AG04449 (cell line): ENCODE results near the gene DUS1L.

Source experiments
- CTCF ChIA-PET: fragments of 350-600 bp; formaldehyde crosslinking; extraction: SDS; loops from one replicate; lab custom pipeline; 2021; ENCODE audit warnings: antibody characterized with exemption; lab: Yijun Ruan, JAX
- POLR2A ChIA-PET: fragments of 400-600, 350-600 bp; formaldehyde crosslinking; extraction: SDS; loops from one replicate; lab custom pipeline; 2020; ENCODE audit warnings: antibody characterized with exemption, inconsistent platforms; lab: Yijun Ruan, JAX
- DNase-seq: peaks from one replicate; pipeline ENCODE4 v3.0.0-alpha.2; 2010; ENCODE audit warnings: low read depth, low spot score
- H3K4me3 ChIP-seq: 2 replicates; pipeline ENCODE4 v1.5.1; 2011; ENCODE audit warnings: low read depth, mild to moderate bottlenecking, control low read depth, low read length
- CTCF ChIP-seq: IDR thresholded peaks from one replicate; pipeline ENCODE4 v1.5.1; 2011; ENCODE audit warnings: mild to moderate bottlenecking, moderate library complexity, low read length, control low read depth, inconsistent platforms; ENCODE audit not compliant: insufficient read depth; ENCODE audit errors: missing control alignments

Gene DUS1L

GRCh38 chr17:82073446-82073845, 7.8 kb upstream of the DUS1L start:
- ChIA-PET CTCF (interaction anchor here (1.3 kb wide), 1 partner anchor 43 kb away, joined by 3 read pairs; no protein-coding TSS in a partner anchor), POLR2A (interaction anchor here (1.4 kb wide), 1 partner anchor 12 kb away, joined by 3 read pairs; no protein-coding TSS in a partner anchor)
- H3K4me3 ChIP-seq = no peak overlapping the region
- TF ChIP-seq CTCF = no peak
- DNase-seq = no peak

GRCh38 chr17:82072827-82073226, 7.2 kb upstream of the DUS1L start:
- ChIA-PET CTCF (interaction anchor here (1.3 kb wide), 1 partner anchor 43 kb away, joined by 3 read pairs; no protein-coding TSS in a partner anchor), POLR2A (interaction anchor here (0.7 to 1.4 kb wide), 2 partner anchors 12 to 13 kb away, joined by 3 read pairs; no protein-coding TSS in a partner anchor)
- DNase-seq = no peak
- H3K4me3 ChIP-seq = no peak overlapping the region
- no peak for TF ChIP-seq CTCF

GRCh38 chr17:82070611-82071010, 5.0 kb upstream of the DUS1L start:
- POLR2A ChIA-PET = interaction anchor here (0.7 to 1.1 kb wide), 2 partner anchors 16 to 28 kb away, joined by 3 read pairs; partner anchors contain the start of gene FASN
- TF ChIP-seq CTCF = no peak
- CTCF ChIA-PET = interaction anchor here (0.7 to 1.0 kb wide), 2 partner anchors 39 to 130 kb away, joined by 3 read pairs; no protein-coding TSS in a partner anchor
- no peak for DNase-seq
- no peak overlapping the region for H3K4me3 ChIP-seq

GRCh38 chr17:82065193-82065637, 389 bp downstream of the DUS1L start:
- TF ChIP-seq CTCF = no peak
- peak overlapping the region; percentile 73 for H3K4me3 ChIP-seq
- ChIA-PET CTCF (interaction anchor here (1.1 to 3.9 kb wide), 3 partner anchors 11 to 106 kb away, joined by 4 to 12 read pairs (median 7); partner anchors contain the start of gene RAC3), POLR2A (interaction anchor here (0.7 to 1.1 kb wide), 2 partner anchors 14 to 28 kb away, joined by 3 to 5 read pairs; partner anchors contain the start of gene DCXR)
- no peak for DNase-seq

GRCh38 chr17:82064433-82065192, 991 bp downstream of the DUS1L start:
- peak overlapping the region; percentile 73 for H3K4me3 ChIP-seq
- DNase-seq = no peak
- ChIA-PET POLR2A (interaction anchor here (0.7 to 1.2 kb wide), 3 partner anchors 11 to 27 kb away, joined by 3 to 5 read pairs (median 4); partner anchors contain the start of gene DCXR), CTCF (interaction anchor here (1.1 to 3.9 kb wide), 3 partner anchors 10 to 105 kb away, joined by 4 to 12 read pairs (median 7); partner anchors contain the start of gene RAC3)
- no peak for TF ChIP-seq CTCF
